ENCODE measurements around the gene PRR29.
A peak's percentile ranks its signal among the peaks of the same experiment; 100 is the strongest.

DNA sequence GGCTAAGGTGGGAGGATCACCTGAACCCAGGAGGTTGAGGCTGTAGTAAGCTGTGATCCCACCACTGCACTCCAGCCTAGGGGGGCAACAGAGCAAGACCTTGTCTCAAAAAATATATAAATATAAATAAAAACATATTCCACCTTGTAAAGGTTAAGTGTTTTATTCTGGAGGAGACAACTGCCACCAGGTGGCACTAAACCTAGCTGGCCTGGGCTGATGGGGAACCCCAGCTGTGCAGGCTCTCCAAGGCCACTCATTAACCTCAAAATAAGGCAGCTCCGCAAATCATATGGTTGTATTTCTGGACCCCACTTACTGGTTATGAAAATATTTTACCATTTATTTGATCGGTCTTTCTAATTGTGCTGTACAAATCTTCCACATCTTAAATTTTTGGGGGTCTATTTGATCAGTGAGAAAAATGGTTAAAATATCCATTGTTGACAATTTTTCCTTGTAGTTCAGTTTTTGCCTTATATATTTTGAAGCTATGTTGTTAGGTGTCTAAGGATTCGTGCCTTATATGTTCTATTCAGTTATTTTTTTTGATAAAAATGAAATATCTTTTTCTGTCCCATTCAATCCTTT lies 30.8 kb downstream of the PRR29 start:
- TF ChIP-seq, protein P1, sequence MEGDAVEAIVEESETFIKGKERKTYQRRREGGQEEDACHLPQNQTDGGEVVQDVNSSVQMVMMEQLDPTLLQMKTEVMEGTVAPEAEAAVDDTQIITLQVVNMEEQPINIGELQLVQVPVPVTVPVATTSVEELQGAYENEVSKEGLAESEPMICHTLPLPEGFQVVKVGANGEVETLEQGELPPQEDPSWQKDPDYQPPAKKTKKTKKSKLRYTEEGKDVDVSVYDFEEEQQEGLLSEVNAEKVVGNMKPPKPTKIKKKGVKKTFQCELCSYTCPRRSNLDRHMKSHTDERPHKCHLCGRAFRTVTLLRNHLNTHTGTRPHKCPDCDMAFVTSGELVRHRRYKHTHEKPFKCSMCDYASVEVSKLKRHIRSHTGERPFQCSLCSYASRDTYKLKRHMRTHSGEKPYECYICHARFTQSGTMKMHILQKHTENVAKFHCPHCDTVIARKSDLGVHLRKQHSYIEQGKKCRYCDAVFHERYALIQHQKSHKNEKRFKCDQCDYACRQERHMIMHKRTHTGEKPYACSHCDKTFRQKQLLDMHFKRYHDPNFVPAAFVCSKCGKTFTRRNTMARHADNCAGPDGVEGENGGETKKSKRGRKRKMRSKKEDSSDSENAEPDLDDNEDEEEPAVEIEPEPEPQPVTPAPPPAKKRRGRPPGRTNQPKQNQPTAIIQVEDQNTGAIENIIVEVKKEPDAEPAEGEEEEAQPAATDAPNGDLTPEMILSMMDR (IDR thresholded peaks at IDR 0.05), result peak; percentile 63 to 80 (median 68)
- no peak for TF ChIP-seq POLR2AphosphoS5 (IDR thresholded peaks at IDR 0.05)
